Right kidney (tissue), 1 donor: Measurements from ENCODE around the gene FBXW2.

Experiments used
- DNase-seq: peaks from one replicate; pipeline ENCODE4 v3.0.0-alpha.2; 2016

Gene FBXW2

DNA sequence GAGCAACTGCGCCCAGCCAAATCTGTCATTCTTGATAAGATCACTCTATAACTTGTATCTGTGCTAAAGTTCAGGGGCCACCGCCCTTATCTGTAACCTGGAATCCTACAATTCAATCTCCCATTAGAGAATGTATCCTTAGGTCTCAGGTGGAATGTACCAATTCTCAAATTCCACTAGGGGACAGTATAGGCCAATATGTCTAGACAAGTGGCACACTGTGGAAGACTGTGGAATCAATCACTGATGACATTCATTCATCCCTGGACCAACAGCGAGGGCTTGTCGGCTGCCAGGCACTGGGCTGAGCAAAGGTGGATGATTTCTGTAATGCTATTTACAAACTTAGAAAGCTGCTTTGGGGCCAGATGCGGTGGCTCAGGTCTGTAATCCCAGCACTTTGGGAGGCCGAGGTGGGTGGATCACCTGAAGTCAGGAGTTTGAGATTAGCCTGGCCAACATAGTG, 50.2 kb downstream of the FBXW2 start:
- no peak for DNase-seq

DNA sequence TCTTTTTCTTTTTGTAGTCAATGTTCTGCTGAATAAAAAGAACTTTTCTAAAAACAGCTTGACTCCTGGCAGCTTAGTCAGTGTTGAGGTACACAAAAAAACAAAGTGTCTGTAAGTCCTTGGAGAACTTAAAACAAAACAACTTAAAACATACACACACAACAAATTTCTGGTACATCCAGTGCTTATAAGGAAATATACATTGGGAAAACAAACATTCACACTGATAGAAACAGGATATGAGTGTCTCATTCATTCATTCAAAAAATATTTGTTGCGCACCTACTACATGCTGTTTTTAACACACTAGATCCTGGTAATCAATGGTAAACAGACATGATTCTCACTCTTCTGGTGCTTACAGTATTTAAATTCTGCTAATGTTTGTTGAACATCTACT, 51.5 kb downstream of the FBXW2 start:
- no peak for DNase-seq

DNA sequence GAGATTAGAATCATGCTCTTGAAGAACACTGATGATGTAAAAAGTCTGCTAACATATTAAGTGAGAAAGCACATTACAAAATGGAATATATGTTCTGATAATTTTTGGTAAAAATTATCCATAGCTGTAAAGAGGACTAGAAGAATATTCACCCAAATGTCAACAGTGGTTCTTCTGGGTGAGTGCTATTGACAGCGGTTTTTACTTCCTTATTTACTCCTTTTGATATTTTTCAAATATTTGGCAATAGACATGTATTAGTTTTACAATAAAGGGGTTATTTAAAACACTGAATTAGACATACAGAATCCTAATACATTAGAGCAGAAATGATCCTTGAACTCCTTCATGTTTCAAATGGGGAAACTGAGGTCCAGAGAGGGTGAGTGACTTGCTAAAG, 52.0 kb downstream of the FBXW2 start:
- DNase-seq, result no peak

DNA sequence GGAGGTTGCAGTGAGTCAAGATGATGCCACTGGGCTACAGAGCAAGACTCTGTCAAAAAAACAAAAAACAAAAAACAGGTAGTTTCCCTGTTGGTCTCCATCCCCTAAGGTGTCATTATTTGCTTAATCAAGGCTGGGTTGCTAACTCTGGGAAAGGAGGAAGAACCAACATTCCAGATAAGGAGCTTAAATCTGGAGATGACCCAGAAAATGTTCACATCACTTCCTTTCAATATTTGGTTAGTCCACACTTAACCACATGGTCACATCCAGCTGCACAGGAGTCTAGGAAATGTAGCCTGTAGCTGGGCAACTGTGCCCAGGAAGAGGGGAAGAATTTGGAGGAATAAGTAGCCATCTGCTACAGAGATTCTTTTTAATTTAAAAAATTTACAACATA, 53.1 kb downstream of the FBXW2 start:
- DNase-seq, result no peak

DNA sequence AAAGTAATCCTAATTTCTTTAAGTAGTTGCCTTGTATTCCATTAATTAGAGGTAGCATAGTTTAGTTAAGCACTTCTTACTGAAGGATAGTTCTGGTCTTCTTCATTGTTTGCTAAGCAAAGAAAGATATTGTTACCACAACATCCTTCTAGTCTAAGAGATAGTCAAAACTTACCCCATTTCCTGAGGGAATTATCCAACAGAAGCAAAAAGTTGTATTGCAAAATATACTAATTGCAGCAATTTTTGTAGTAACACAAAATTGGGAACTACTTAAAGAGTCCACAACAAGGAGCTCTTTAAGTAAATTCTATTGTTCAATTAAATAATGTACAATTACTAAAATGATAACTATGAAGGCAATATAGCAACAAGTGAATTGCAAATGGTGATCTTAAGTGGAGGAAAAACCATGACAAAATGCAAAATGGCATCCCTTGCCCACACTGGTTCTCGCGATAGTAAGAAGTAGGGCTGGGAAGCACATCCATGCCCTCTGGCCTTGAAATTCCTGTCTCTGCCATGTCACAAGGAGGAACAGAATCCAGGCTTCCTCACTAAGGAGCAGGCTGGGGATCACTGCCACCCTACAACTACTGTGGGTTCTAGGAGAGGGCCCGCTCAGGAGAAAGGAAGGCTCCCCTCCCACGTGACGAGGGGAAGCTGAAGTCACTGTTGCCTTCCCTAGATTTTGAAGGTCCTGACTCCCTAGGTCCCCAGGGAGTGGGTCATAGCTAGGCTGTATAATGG, 55.6 kb downstream of the FBXW2 start:
- DNase-seq, result no peak

DNA sequence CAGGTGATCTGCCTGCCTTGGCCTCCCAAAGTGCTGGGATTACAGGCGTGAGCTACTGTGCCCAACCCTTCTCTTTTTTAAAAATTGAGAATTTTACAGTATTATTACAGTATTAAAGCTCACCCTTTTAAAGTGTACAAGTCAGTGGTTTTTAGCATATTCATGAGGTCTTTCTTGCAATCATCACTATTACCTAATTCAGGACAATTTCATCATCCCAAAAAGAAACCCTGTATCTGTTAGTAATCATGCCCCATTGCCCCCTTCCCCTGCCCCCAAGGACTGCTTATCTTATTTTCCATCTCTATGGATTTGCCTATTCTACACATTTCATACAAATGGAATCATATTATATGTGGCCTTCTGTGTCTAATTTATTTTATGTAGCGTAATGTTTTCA, 56.3 kb downstream of the FBXW2 start:
- no peak for DNase-seq

DNA sequence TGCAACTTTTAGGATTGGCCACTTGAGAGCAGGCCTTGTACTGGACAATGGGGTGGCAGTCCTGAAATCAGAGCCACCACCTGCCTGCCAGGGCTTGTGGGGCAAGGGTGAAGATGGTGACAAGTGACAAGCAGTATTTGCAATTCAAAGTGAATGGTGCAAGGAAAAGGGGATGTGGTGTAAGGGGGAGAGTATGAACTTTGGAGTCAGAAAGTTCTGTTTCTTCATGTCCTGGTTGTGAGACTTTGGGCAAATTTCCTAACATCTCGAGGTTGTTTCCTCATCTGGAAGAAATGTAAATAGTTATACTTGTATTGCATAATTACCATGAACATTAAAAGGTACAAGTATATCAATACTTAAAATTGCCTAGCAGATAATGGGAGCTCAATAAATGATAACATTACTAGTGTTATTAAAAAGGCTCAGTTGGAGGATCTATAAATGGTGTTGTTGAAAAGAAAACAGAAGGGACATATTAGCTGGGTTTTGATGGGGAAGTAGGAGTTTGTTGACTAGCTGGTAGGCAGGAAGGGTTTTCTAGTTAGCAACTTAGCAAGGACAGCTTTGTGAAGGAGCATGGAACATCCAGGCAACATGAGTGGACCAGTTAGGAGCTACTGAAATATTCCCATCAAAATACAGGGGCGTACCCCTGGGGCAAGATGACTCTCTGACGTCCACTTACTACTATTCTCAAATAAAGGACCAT, 57.6 kb downstream of the FBXW2 start:
- DNase-seq, result no peak

DNA sequence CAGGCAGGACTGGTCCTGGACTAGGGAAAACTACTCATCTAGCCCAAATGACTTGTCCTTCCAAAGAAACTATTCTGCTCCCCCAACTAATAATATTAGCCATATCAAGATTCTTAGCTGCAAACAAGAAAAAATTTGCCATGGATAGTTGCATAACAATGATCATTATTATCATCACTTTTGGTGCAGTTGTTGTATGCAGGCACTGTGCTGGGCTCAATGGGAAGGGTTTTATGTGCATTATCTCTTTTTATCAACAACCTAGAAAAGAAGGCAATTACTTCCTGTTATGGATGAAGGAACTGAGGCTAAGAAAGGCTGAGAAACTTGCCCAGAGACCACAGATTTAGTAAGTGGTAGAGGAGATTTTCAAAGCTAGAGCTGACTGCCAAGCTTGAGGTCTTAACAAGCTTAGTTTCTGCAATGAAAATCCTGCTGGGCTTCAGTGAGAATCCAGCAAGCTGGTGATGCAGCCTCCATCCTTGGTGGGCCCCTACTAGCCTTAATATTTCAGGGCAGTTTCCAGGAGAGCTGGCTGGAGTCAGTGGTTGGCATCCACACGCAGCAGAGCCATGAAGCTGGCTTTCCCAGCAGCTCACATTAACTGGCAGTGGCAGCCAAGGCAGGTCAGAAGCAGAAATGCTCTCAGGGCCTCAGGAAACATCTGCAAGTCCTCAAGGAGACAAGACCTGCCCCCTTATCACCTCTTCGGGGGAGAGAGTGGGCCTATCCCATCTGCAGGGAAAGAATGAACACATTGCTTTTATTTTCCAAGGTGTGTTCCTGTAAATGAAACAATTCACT, 58.4 kb downstream of the FBXW2 start:
- no peak for DNase-seq

DNA sequence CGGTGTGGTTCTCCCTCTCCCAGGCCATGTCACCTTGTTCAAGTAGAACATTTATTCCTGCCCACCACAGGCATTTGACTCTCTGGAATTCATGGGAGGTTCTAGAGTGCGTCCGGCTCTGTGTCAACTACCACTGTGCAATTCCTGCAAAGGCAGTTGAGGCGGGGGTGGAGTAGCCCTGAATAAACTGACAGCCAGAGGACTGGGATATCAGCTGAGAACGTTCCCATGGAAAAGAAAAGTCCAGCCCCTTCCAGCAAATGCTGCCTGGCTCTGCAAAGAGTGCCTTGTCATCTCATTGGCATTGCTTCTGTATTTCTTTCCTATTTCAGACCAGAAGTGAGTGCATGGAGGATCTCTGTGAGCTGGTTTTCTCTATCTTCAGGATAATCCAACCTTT, 60.0 kb downstream of the FBXW2 start:
- DNase-seq, result no peak

DNA sequence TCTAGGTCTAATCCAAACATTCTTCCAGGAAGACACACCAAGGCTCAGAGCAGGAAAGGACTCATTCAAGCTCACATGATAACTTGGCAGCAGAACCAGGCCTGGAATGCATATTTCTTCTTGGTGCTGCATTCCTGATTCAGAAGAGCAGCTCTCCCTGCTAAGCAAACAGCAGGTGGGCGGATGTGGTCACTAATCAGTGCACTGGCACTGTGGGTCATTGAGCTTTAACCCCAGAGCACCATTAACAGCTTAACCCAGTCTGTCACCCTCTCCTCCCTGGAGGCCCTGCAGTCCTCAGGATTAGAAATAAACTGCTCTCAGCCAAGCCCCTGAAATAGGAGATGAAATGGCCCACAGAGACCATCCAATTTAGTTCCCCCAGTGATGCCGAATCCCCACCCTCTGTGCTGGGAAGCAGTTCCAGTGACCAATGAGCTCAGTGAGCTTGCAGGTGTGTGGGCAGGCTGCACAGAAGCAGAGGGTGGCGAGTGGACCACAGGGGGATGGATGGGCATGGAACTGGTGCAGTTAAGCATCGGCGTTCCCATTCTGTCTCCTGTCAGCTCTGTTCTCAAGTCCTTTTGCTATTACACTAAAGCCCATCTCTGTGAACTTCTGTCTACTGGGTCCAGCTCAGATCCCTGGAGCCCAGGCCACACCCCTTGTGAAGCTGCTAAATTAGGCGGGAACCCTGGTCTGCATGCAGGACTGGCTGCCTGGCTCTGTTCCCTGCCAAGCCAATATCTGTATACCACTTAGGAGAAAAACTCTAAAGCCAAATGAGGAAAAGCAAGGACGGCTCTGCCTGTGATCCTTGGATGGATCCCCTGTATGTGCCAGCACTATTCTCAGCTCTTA, 62.3 kb downstream of the FBXW2 start:
- peak; percentile 35 for DNase-seq

DNA sequence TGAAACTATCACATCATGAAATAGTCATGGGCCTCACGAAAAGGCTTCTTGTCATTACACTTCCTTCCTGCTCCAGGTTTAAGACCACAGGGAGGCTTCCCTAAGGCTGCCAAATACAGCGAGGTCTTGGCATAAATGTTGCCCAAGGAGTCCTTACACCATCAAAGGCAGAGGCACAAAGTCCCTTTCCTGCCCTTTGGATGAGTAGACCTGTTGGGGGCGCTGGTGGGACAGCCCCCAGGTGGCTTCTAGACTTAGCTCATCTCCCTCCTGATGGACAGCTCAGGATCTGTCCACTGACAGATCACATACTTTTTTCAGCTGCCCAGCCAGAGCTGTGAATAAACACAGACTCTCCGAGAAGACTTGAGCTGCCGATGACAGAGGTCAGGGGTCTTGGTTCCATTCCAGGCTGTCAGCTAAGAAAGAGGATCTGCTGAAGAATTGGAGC, 63.4 kb downstream of the FBXW2 start:
- DNase-seq, result no peak

DNA sequence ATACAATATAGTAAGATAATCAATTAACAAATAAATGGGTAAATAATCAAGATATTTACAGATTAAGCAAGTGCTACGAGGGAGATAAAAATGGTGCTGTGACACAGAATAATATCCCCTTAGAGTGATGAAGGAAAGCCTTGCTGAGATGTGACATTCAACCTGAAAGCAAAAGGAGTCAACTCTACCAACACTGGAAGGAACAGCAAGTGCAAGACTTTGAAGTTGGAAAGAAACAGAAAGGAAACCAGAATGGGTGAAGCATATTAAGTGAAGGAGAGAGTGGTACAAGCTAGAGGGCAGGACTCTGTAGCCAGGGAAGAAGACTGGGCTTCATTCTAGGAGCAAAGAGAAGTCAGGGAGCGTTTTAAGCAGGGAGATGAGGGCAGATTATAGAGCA, 66.7 kb downstream of the FBXW2 start:
- DNase-seq, result no peak

DNA sequence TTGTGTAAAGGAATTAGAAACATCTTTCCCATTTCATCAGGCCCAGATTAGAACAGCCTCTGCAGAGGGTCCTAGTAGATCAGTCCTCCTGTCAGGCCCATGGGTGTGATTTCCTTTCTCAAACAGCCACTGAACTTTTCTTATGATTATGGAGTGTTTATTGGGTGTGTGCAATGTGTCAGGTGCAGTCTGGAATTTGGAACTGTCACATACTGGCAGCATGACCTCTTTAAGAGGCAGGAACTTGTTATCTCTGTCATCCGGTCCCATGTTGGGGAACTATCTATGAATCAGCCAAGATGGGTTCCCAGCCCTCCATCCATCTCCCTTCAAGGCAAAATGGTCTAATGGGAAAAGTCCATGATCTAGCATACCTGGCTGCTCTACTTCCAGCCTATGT, 67.3 kb downstream of the FBXW2 start:
- no peak for DNase-seq

DNA sequence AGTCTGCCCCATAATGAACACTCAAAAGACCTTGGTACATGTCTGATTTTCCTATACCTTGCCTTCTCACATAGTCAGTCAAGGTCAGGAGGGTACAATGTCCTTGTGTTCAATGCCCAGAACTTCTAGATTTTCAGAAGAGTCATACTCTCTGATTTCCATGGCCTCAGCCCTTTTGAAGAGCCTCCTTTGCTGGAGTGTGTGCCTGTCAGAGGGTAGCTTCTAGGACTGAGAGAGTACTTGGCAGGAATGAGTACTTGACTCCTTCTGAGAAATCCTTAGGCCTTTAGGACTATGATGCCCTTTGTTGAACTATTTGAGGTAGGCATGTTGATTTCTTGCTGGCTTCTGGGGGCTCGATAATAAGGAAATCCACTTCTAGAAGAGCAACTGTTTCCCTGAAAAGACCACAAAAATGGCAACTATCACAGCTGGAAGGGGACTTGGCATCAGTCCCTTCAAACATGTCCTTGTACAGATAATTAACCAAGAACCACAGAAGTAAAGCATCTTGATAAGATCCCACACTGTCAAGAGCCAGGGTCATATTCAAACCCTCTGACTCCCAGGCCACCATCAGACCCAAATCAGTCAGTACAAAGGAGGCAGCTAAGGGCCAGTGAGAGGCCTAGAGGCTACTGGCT, 68.3 kb downstream of the FBXW2 start:
- no peak for DNase-seq

DNA sequence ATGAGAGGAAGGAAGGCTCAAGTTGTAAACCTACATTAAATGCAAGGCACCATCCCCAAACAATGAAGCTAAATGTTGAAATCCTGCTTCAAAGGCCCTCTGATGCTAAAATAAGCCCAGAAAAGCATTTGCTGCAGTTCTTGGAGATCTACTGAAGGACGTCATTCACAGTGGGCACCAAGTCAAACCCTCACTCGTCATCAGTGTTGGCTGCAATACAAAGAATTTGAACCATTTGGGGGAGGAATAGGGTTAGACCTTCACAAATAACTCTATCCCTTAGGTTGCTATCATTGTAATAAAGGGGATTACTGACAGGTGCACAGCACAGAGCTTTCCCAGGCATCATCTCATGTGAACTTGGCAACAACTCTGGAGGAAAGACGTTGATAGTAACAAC, 69.7 kb downstream of the FBXW2 start:
- no peak for DNase-seq

DNA sequence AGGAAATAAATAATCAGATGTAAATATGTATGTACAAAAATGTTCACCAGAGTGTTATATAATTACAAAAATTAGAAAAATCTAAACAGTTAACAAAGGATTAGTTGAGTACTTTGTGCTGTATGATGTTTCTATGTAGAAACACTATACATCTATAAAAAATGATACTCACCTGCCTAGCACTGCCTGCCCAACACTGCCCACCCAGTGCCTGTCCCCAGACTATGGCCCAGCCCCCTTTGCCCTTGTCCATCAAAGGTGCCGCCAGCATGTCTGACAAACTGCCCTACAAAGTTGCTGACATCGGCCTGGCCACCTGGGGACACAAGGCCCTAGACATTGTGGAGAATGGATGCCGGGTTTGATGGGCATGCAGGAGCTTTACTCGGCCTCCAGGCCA, 72.8 kb downstream of the FBXW2 start:
- DNase-seq, result no peak

DNA sequence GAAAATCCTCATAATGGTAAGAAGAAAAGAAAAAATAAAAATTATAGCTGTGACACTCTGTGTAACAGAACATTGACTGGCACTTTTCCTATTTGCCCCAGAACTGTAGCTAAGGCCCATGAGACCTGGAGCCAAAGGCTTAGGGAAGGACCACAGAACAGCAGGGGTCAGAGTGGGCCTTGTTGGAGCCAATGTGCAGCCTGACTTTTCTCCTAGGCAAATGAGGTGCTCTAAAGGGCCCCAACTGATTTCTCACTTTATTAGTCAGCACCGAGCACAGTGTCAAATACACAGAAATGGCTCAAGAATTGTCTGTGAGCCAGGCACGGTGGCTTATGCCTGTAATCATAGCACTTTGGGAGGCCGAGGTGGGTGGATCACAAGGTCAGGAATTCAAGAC, 74.9 kb downstream of the FBXW2 start:
- no peak for DNase-seq

DNA sequence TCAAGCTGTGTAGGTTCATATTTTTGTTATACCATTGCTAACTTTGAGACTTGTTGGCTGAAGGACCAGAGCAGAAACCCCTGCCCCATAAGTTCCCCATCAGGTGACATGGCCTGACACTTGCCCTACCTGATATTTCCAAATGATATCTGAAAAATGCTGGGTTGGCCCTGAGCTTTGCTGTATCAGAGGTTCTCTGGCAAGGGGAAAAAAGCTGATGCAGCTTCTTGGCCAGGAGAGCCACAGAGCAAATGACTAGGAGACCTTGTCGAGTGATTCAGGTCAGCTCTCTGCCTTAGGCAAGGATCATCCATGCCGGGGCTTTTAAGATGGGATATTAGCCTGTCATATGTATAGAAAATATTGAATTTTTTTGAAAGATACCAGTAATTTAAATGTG, 76.0 kb downstream of the FBXW2 start:
- DNase-seq, result no peak

DNA sequence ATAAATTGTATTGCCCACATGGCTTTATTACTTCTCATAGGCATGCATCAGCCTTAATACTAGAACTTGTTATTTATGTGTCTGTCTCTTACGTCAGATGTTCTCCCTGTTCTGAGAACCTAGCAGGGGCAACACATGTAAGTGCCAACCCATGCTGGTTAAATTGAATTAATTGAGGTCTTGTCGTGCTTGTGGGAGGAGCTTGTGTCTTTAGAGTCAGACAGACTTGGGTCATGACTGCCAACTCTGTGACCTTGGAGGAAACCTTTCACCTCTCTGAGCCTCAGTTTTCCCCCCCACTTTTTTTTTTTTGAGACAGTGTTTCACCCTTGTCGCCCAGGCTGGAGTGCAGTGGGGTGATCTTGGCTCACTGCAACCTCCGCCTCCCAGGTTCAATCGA, 76.7 kb downstream of the FBXW2 start:
- no peak for DNase-seq

DNA sequence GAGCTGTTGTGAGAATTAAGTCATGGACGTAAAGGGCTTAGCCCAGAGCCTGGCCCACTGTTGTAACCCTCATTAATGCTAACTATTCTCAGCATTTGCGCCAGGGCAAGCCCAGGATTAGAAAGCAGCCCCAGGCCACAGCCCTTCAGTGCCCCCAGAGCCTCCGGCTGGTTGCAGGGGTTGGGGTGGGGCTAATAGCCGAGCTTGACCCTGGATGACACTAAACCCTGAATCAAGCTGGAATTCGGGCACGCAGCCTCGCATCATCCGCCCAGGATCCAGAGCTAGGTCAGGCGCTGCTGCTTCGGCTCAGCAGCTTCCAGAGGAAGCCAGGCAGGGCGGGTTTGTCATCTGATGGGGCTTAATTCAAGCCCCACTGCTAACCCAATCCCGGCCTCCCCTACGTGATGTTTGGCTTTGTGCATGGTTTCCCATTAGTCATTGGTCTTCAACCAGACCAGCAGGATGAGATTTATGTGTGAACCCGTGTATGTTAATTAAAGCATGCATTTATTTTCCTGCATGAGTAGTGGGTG, 77.8 kb downstream of the FBXW2 start:
- peak; percentile 67 for DNase-seq

DNA sequence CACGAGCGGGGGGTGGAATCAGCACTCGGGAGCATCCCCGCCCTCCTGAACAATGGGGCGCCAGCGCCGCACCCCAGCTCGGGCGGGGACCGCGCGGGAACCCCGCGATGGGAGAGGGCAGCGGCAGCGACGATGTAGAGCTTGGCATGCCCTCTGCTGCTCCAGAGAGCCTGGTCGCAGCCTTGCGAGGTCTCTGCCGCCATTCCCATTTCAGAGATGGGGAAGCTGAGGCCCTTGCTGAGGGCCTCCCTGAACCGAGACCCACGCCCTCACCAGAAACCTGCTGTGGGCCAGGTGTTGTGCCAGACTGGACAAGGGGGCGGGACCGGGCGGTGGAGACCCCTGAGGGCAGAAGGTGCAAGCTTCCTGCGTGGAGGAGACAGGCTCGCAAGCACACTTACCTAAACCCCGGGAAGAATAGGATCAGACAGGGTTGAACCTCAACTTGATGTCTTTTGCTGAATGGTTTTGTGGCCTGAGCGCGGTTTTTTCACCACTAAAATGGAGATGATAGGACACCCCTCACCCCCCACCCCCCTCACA, 78.3 kb downstream of the FBXW2 start:
- no peak for DNase-seq
